Psoas muscle (tissue), 8 donors: Measurements from ENCODE around the gene CRACR2B. TPM values are rescaled to one million over a fixed set of nuclear protein-coding genes. Genes with fewer than 3 reads are reported as not detected.

Source experiments
- ATAC-seq, 4 donors: fragments of 200-7000 bp; cut with Tn5 transposase; one replicate each; pipeline ENCODE4 v1.9.1; 2020; ENCODE audit warnings: moderate library complexity in 3 of 4, mild to moderate bottlenecking in 2 of 4
- DNase-seq, 2 donors: peaks; one replicate each; pipeline ENCODE4 v3.0.0-alpha.2; 2020
- H3K27ac ChIP-seq: fragments of 200-600 bp; one replicate; pipeline ENCODE4 v1.8.0; 2022
- H3K27me3 ChIP-seq, 3 donors: fragments of 200-600 bp in 1 of 3; one replicate each; pipeline versions ENCODE4 v1.6.1 to v1.8.0; 2013 to 2022; ENCODE audit warnings: low read length in 2 of 3, mild to moderate bottlenecking in 2 of 3, moderate library complexity in 1 of 3; ENCODE audit not compliant: insufficient read depth in 3 of 3
- H3K36me3 ChIP-seq, 2 donors: fragments of 200-600 bp in 1 of 2; one replicate each; pipeline versions ENCODE4 v1.6.1 to v1.8.0; 2013 to 2022; ENCODE audit warnings: low read depth in 1 of 2, mild to moderate bottlenecking in 1 of 2, moderate library complexity in 1 of 2; ENCODE audit not compliant: insufficient read depth in 1 of 2
- H3K4me1 ChIP-seq: fragments of 200-600 bp; one replicate; pipeline ENCODE4 v1.8.0; 2022
- H3K4me3 ChIP-seq: fragments of 200-600 bp; one replicate; pipeline ENCODE4 v1.8.0; 2022; ENCODE audit warnings: mild to moderate bottlenecking
- H3K9me3 ChIP-seq: fragments of 200-600 bp; one replicate; pipeline ENCODE4 v1.8.0; 2022
- CTCF ChIP-seq: fragments of 200-600 bp; IDR thresholded peaks from one replicate; pipeline ENCODE4 v1.8.0; 2022; ENCODE audit warnings: antibody characterized with exemption
- WGBS, 3 donors: extraction: QIAGEN DNeasy Blood & Tissue Kit; methylation state at CpG; one replicate each; pipeline versions ENCODE4 v1.1.6 to v1.1.7; 2013; 5-methylcytosine and 5-hydroxymethylcytosine counted together
- intact Hi-C, 2 donors: fragments of 100-400 bp; cut with DNase I; formaldehyde crosslinking; loops; one replicate each; pipeline versions ENCODE4 v1.11.0 to v1.14.2; 2022
- polyA plus RNA-seq, 3 donors: library from polyadenylated mRNA; stranded (reverse); fragments of 200-250 nt; gene quantifications; one replicate each; pipeline ENCODE4 v1.2.3, GENCODE V29; 2013
- total RNA-seq, 4 donors: library from RNA; stranded (reverse); fragmentation: NEBNext Ultra II Directional in 2 of 4; extraction: Animal tissue kit (Norgen Biotek cat#: 25700) in 2 of 4; gene quantifications; one replicate each; pipeline versions ENCODE4 v1.2.1 to v1.2.4, GENCODE V29; 2021 to 2023
- donor health status: healthy with polysubstance abuse.
- donor health status: DM: no; HTN: no; CAD: no; lungs with moderate emphysema.
- donor health status: Bipolar disorder and iron deficiency.
- donor health status: healthy.
- donor health status: DM: yes; HTN: yes; CAD: no.
- donor health status: DM: no; HTN: no; CAD: no.
- donor health status: DM: no; HTN: no; CAD: no.
- donor health status: DM: yes; HTN: yes; CAD: no.

Gene CRACR2B
- total and polyA plus RNA-seq, 7 donors, result 1.9 to 8.9 (median 2.8) TPM

- Histone ChIP-seq H3K4me3 (no peak overlapping the region), H3K9me3 (no peaks in the 10 kb centered on the region), H3K4me1 (peaks cover 47% of the 10 kb centered on the region), H3K27ac (peak overlapping the region; percentile 55), H3K36me3 (peaks cover 0 to 43% of the 10 kb centered on the region in 2 donors), H3K27me3 (peaks cover 0 to 25% (median 7%) of the 10 kb centered on the region in 3 donors)
- ATAC-seq (peak in 2 of 4 donors; percentile 16 to 25), DNase-seq (peak; percentile 63 to 83)
- intact Hi-C loops, result no loop called here
- WGBS, 3 donors, result 53 to 56% (median 54%) methylated on average over 48 to 59 of the region's 59 CpGs
- TF ChIP-seq CTCF, result no peak
These were observed 3.3 kb upstream of the CRACR2B start for GRCh38 chr11:824292-824880.

DNA sequence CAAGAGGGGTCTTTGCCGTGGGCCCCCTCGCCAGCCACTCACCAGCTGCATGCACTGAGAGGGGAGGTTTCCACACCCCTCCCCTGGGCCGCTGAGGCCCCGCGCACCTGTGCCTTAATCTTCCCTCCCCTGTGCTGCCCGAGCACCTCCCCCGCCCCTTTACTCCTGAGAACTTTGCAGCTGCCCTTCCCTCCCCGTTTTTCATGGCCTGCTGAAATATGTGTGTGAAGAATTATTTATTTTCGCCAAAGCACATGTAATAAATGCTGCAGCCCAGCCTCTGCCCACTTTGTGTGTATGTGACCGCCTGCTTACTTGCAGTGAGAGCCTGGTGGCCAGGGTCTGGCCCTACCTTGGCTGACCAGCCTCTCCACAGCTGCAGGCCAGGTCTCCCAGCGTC lies 2.8 kb upstream of the CRACR2B start:
- no peak for ATAC-seq
- WGBS, 3 donors, result 65 to 77% (median 67%) methylated on average over 11 of the region's 11 CpGs
- intact Hi-C loops, result no loop called here
- no peak for TF ChIP-seq CTCF
- DNase-seq, result no peak
- peaks cover 0 to 30% (median 9%) of the 10 kb centered on the region in 3 donors for H3K27me3 ChIP-seq
- H3K4me1 ChIP-seq, result peaks cover 53% of the 10 kb centered on the region
- H3K9me3 ChIP-seq, result no peaks in the 10 kb centered on the region
- no peak overlapping the region for H3K4me3 ChIP-seq
- peak overlapping the region; percentile 2 for H3K27ac ChIP-seq
- H3K36me3 ChIP-seq, result peaks cover 0 to 43% of the 10 kb centered on the region in 2 donors

DNA sequence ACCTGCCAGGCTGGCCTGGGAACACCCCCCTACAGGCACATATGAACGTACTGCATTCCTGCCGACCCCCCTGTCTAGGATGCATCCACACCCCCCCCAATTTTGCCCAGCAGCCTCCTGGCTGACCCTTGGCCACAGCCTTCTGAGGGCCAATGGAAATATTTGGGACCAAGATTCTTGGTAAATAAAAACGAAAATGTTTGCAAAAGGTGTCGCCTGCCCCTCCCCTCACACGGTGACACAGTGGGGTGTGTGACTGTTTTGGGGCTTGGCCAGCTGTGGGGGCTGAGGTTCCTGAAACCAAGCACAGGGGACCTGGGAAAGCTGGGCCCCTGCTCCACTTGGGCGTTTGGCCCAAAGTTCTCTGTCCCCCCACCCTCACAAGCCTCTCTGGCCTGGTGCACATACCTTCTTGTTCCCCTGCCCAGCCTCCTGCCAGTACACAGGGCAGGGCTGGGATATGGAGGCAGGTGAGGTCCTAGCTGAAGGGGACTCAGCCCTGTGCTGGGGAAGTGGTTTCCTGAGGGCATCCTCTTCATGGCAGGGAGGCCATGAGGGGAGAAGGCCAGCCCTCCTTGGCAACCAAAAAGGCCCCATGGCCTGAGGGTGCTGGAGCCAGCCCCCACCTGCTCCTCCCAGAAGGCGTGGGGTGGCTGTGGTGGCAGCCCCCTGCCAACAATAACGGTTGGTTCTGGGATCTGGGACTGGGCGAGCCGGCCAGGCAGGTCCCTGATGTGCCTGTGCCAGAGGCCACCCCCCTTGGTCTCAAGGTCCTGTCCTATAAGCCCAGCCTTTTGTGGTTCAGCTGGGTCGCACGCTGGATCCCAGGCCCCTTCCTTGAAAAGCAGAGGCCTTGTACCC lies 2.1 kb upstream of the CRACR2B start:
- peaks cover 0 to 35% (median 10%) of the 10 kb centered on the region in 3 donors for H3K27me3 ChIP-seq

GRCh38 chr11:826227-826621 lies 1.5 kb upstream of the CRACR2B start:
- Histone ChIP-seq H3K27me3 (peaks cover 0 to 37% (median 10%) of the 10 kb centered on the region in 3 donors), H3K4me3 (no peak overlapping the region), H3K4me1 (peaks cover 46% of the 10 kb centered on the region), H3K9me3 (no peaks in the 10 kb centered on the region), H3K36me3 (peaks cover 0 to 43% of the 10 kb centered on the region in 2 donors), H3K27ac (no peak overlapping the region)
- TF ChIP-seq CTCF, result no peak
- DNase-seq (no peak), ATAC-seq (no peak)
- intact Hi-C loops, result no loop called here
- WGBS, 3 donors, result 85 to 88% (median 86%) methylated on average over 9 of the region's 9 CpGs

More for the DNA sequence above, 2.1 kb upstream of the CRACR2B start:
- H3K9me3 ChIP-seq, result no peaks in the 10 kb centered on the region
- TF ChIP-seq CTCF, result no peak
- ATAC-seq, result no peak
- intact Hi-C loops, result no loop called here
- 77 to 86% (median 81%) methylated on average over 12 of the region's 12 CpGs for WGBS, 3 donors
- no peak for DNase-seq
- H3K27ac ChIP-seq, result no peak overlapping the region
- peaks cover 0 to 43% of the 10 kb centered on the region in 2 donors for H3K36me3 ChIP-seq
- H3K4me3 ChIP-seq, result no peak overlapping the region
- peaks cover 53% of the 10 kb centered on the region for H3K4me1 ChIP-seq
